H1 (cell line): ENCODE measurements around the gene SEL1L3. TPM values are rescaled to one million over a fixed set of nuclear protein-coding genes. Genes with fewer than 3 reads are reported as not detected.

ENCODE experiments used
- GTF2F1 ChIP-seq: IDR thresholded peaks from 2 replicates; pipeline ENCODE4 v1.6.1; 2012; ENCODE audit warnings: low read depth, low read length, improper control_type of control experiment, borderline replicate concordance
- polyA plus RNA-seq, 7 experiments: library from polyadenylated mRNA; depleted of rRNA in 3 of 7; stranded (reverse) in 5 of 7; unstranded in 2 of 7; fragments of >200 nt in 5 of 7; fragments of 200-250 nt in 2 of 7; gene quantifications; 1 replicate in 5 of 7; 2 replicates in 1 of 7; 4 replicates in 1 of 7; pipeline versions ENCODE4 v1.2.1 to v1.2.3, GENCODE V29; 2011 to 2013; ENCODE audit warnings: missing spikeins in 2 of 7, mixed read lengths in 2 of 7
- total RNA-seq: library from RNA; stranded (reverse); fragmentation: NEBNext Ultra II Directional; extraction: Animal tissue kit (Norgen Biotek cat#: 25700); gene quantifications from 2 replicates; pipeline ENCODE4 v1.2.1, GENCODE V29; 2021
- TF ChIP-seq, protein P1 (sequence below), 3 experiments: IDR thresholded peaks; 1 replicate in 2 of 3; 2 replicates in 1 of 3; pipeline versions ENCODE4 v1.5.1 to v1.6.1; 2011; ENCODE audit warnings: low read length in 3 of 3, mild to moderate bottlenecking in 3 of 3, inconsistent platforms in 2 of 3, low read depth in 1 of 3, moderate library complexity in 1 of 3; ENCODE audit not compliant: insufficient read depth in 1 of 3; ENCODE audit errors: control extremely low read depth in 1 of 3
- TF ChIP-seq, protein P2 (sequence below): IDR thresholded peaks from 2 replicates; pipeline ENCODE4 v1.6.1; 2012; ENCODE audit warnings: inconsistent platforms

Gene SEL1L3
- total and polyA plus RNA-seq, 2 of the 8 experiments (the other 6 are each of a cell fraction or from before 2014, with no cell fraction given) = 18.2 to 54.0 TPM

DNA sequence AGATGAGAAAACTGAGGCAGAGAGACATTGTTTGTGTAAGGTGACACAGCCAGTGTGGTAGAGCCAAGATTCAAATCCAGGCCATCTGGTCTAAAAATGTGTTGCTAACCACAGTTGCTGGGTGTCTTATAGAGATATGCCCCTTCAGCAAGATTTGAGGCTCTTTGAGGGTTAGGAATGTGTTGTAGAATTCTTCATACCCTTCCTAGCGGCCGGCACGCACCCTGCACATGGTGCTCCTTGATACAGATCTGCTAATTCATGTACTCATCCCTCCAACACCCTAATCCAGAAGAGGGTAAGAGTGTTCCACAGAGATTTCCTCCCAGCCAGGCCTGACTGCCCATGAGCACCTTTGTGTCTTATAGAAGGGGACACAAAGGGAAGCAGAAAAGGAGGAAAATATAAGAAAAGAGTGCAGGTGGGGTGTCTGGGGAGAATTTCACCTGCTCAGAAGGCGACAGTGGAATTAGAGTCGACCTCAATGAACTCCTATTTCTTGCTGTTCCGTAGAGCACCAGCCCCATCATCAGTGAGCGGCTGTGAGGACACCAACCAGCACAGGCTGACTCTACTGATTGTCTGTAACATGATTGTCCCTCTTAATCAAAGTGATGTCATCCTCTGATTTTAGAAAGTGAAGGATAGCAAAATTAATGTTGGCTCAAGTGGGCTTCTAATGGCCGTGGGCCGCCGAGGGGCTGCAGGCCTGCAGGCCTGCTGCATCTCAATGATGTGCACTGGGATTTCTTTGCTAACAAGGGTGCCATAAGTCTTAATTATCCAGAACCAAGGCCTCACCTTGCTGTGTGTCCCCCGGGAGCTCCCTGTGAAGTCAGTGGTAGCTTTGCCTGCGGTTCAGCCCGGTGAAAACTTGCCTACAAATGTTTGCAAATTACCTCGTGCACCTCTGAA, 27.1 kb upstream of the SEL1L3 start (continued):
- TF ChIP-seq, protein P1, sequence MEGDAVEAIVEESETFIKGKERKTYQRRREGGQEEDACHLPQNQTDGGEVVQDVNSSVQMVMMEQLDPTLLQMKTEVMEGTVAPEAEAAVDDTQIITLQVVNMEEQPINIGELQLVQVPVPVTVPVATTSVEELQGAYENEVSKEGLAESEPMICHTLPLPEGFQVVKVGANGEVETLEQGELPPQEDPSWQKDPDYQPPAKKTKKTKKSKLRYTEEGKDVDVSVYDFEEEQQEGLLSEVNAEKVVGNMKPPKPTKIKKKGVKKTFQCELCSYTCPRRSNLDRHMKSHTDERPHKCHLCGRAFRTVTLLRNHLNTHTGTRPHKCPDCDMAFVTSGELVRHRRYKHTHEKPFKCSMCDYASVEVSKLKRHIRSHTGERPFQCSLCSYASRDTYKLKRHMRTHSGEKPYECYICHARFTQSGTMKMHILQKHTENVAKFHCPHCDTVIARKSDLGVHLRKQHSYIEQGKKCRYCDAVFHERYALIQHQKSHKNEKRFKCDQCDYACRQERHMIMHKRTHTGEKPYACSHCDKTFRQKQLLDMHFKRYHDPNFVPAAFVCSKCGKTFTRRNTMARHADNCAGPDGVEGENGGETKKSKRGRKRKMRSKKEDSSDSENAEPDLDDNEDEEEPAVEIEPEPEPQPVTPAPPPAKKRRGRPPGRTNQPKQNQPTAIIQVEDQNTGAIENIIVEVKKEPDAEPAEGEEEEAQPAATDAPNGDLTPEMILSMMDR (IDR thresholded peaks at IDR 0.05; ENCODE audit: control extremely low read depth in 1 of 3, insufficient read depth in 1 of 3, low read depth in 1 of 3, low read length in 3 of 3) = no peak
- no peak for TF ChIP-seq GTF2F1
- TF ChIP-seq, protein P2, sequence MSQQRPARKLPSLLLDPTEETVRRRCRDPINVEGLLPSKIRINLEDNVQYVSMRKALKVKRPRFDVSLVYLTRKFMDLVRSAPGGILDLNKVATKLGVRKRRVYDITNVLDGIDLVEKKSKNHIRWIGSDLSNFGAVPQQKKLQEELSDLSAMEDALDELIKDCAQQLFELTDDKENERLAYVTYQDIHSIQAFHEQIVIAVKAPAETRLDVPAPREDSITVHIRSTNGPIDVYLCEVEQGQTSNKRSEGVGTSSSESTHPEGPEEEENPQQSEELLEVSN = no peak
